CD14-positive monocyte (primary cell): ENCODE measurements around the gene ZBTB32. TPM values are rescaled to one million over a fixed set of nuclear protein-coding genes. Genes with fewer than 3 reads are reported as not detected.

ENCODE experiments used
- DNase-seq, 3 donors: peaks; one replicate each; pipeline ENCODE4 v3.0.0-alpha.2; 2011 to 2022
- H2AFZ ChIP-seq: 2 replicates; pipeline ENCODE4 v1.6.0; 2012; ENCODE audit warnings: mild to moderate bottlenecking, low read depth, low read length, inconsistent platforms; ENCODE audit not compliant: insufficient read depth, poor library complexity, severe bottlenecking
- H3K27ac ChIP-seq, 2 donors: 1 replicate in 1 of 2; 2 replicates in 1 of 2; pipeline ENCODE4 v1.5.1; 2012 to 2013; ENCODE audit warnings: low read length in 2 of 2, control low read depth in 1 of 2, inconsistent platforms in 1 of 2, low read depth in 1 of 2, mild to moderate bottlenecking in 1 of 2
- H3K27me3 ChIP-seq, 2 donors: one replicate each; pipeline versions ENCODE4 v1.6.0 to v1.6.1; 2011 to 2013; ENCODE audit warnings: low read length in 2 of 2; ENCODE audit not compliant: control insufficient read depth in 2 of 2, insufficient read depth in 2 of 2
- H3K36me3 ChIP-seq, 2 donors: replicated peaks in 1 of 2; 1 replicate in 1 of 2; 2 replicates in 1 of 2; pipeline versions ENCODE4 v1.5.1 to v1.6.1; 2012 to 2013; ENCODE audit warnings: low read length in 2 of 2, control low read depth in 1 of 2, inconsistent platforms in 1 of 2, mild to moderate bottlenecking in 1 of 2; ENCODE audit not compliant: insufficient read depth in 2 of 2, control insufficient read depth in 1 of 2
- H3K4me1 ChIP-seq, 2 donors: 1 replicate in 1 of 2; 2 replicates in 1 of 2; pipeline versions ENCODE4 v1.5.1 to v1.6.1; 2012 to 2013; ENCODE audit warnings: low read length in 2 of 2, control low read depth in 1 of 2, inconsistent platforms in 1 of 2, mild to moderate bottlenecking in 1 of 2, moderate library complexity in 1 of 2; ENCODE audit not compliant: insufficient read depth in 2 of 2, control insufficient read depth in 1 of 2
- H3K4me2 ChIP-seq: replicated peaks from 2 replicates; pipeline ENCODE3; 2012; ENCODE audit warnings: low read length, moderate library complexity, mild to moderate bottlenecking; ENCODE audit not compliant: poor library complexity, severe bottlenecking; ENCODE audit errors: extremely low read depth
- H3K4me3 ChIP-seq, 3 experiments: fragments of 200-600 bp in 1 of 3; sonication (generic) in 1 of 3; replicated peaks in 1 of 3; 1 replicate in 2 of 3; 2 replicates in 1 of 3; pipeline ENCODE4 v1.5.1; 2011 to 2013; ENCODE audit warnings: low read length in 3 of 3, mild to moderate bottlenecking in 3 of 3, control low read depth in 2 of 3, low read depth in 2 of 3, inconsistent platforms in 1 of 3, moderate library complexity in 1 of 3
- H3K79me2 ChIP-seq: 2 replicates; pipeline ENCODE4 v1.6.0; 2012; ENCODE audit warnings: mild to moderate bottlenecking, control low read depth, inconsistent platforms, low read length, moderate library complexity; ENCODE audit not compliant: insufficient read depth
- H3K9ac ChIP-seq: 2 replicates; pipeline ENCODE4 v1.6.0; 2017; ENCODE audit warnings: low read length, mild to moderate bottlenecking; ENCODE audit not compliant: insufficient read depth, poor library complexity, severe bottlenecking
- H3K9me3 ChIP-seq, 2 donors: replicated peaks in 1 of 2; 1 replicate in 1 of 2; 2 replicates in 1 of 2; pipeline versions ENCODE4 v1.5.1 to v1.6.1; 2012 to 2013; ENCODE audit warnings: low read length in 2 of 2, control low read depth in 1 of 2; ENCODE audit not compliant: control insufficient read depth in 1 of 2, insufficient read depth in 1 of 2
- H4K20me1 ChIP-seq: 2 replicates; pipeline ENCODE4 v1.6.0; 2012; ENCODE audit warnings: mild to moderate bottlenecking, low read length, control low read depth, moderate library complexity; ENCODE audit not compliant: insufficient read depth
- H3K27ac Mint-ChIP-seq, 7 donors: one replicate each; pipeline ENCODE4 v1.8.0; 2020; ENCODE audit warnings: mild to moderate bottlenecking in 7 of 7, mixed read lengths in 7 of 7, moderate library complexity in 6 of 7, inconsistent platforms in 2 of 7
- H3K27me3 Mint-ChIP-seq, 3 donors: one replicate each; pipeline ENCODE4 v1.8.0; 2021 to 2022; ENCODE audit warnings: low read depth in 3 of 3, mild to moderate bottlenecking in 3 of 3, mixed read lengths in 3 of 3, moderate library complexity in 3 of 3, inconsistent platforms in 1 of 3
- H3K36me3 Mint-ChIP-seq, 2 donors: one replicate each; pipeline ENCODE4 v1.8.0; 2020; ENCODE audit warnings: mixed read lengths in 2 of 2, inconsistent platforms in 1 of 2, mild to moderate bottlenecking in 1 of 2
- H3K4me1 Mint-ChIP-seq: one replicate; pipeline ENCODE4 v1.8.0; 2020; ENCODE audit warnings: mild to moderate bottlenecking, mixed read lengths
- H3K4me3 Mint-ChIP-seq, 2 donors: one replicate each; pipeline ENCODE4 v1.8.0; 2020; ENCODE audit warnings: mild to moderate bottlenecking in 2 of 2, mixed read lengths in 2 of 2, moderate library complexity in 1 of 2
- H3K9me3 Mint-ChIP-seq, 7 donors: one replicate each; pipeline ENCODE4 v1.8.0; 2020 to 2022; ENCODE audit warnings: mixed read lengths in 7 of 7, mild to moderate bottlenecking in 6 of 7, moderate library complexity in 6 of 7, inconsistent platforms in 2 of 7
- WGBS: methylation state at CpG from one replicate; pipeline ENCODE4 v1.1.5; 2013; ENCODE audit warnings: missing lambda C conversion rate; ENCODE audit not compliant: insufficient coverage; 5-methylcytosine and 5-hydroxymethylcytosine counted together
- intact Hi-C, 2 donors: fragments of 100-400 bp; cut with micrococcal nuclease; formaldehyde crosslinking; loops; one replicate each; pipeline versions ENCODE4 v1.15.0 to v1.15.1; 2023
- polyA plus RNA-seq, 3 donors: library from polyadenylated mRNA; depleted of rRNA in 1 of 3; unstranded in 2 of 3; stranded (reverse) in 1 of 3; fragments of 300-500 nt in 2 of 3; fragments of >200 nt in 1 of 3; fragmentation: Illumina TruSeq in 2 of 3; gene quantifications; 1 replicate in 2 of 3; 2 replicates in 1 of 3; pipeline ENCODE4 v1.2.3, GENCODE V29; 2012 to 2021
- TF ChIP-seq, protein P1 (sequence below): fragments of 200-600 bp; IDR thresholded peaks from one replicate; pipeline ENCODE4 v1.8.0; 2022; ENCODE audit warnings: antibody characterized with exemption, mild to moderate bottlenecking

Gene ZBTB32
- polyA plus RNA-seq, 3 donors, result 0.05 TPM; not detected in 2

DNA sequence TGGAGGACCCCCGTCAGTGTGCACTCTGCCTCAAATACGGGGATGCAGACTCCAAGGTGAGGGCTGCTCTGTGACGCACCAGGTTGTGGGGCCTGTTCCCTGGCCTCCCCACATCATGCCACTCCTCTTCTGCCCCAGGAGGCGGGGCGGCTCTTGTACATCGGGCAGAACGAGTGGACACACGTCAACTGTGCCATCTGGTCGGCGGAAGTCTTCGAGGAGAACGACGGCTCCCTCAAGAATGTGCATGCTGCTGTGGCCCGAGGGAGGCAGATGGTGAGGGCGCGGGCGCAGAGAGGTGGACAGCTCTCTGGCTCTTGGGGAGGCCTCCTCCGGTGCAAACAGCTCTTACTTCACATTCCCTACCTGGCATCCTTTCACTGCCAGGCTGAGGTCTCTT, 24.7 kb downstream of the ZBTB32 start:
- Histone ChIP-seq H2AFZ (no peak overlapping the region), H4K20me1 (peaks cover 53% of the 10 kb centered on the region), H3K79me2 (no peaks in the 10 kb centered on the region), H3K9me3 (no peaks in the 10 kb centered on the region), H3K4me2 (no peak overlapping the region), H3K36me3 (peaks cover 96 to 100% of the 10 kb centered on the region in 2 donors), H3K27ac (no peak overlapping the region), H3K27me3 (no peaks in the 10 kb centered on the region), H3K9ac (no peak overlapping the region), H3K4me3 (no peak overlapping the region), H3K4me1 (no peaks in the 10 kb centered on the region)
- H3K27ac Mint-ChIP-seq, result no peak overlapping the region
- peaks cover 81 to 97% of the 10 kb centered on the region in 2 donors for H3K36me3 Mint-ChIP-seq
- WGBS, result 98% methylated on average over 15 of the region's 18 CpGs
- TF ChIP-seq, protein P1, sequence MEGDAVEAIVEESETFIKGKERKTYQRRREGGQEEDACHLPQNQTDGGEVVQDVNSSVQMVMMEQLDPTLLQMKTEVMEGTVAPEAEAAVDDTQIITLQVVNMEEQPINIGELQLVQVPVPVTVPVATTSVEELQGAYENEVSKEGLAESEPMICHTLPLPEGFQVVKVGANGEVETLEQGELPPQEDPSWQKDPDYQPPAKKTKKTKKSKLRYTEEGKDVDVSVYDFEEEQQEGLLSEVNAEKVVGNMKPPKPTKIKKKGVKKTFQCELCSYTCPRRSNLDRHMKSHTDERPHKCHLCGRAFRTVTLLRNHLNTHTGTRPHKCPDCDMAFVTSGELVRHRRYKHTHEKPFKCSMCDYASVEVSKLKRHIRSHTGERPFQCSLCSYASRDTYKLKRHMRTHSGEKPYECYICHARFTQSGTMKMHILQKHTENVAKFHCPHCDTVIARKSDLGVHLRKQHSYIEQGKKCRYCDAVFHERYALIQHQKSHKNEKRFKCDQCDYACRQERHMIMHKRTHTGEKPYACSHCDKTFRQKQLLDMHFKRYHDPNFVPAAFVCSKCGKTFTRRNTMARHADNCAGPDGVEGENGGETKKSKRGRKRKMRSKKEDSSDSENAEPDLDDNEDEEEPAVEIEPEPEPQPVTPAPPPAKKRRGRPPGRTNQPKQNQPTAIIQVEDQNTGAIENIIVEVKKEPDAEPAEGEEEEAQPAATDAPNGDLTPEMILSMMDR, result no peak
- DNase-seq, result no peak
- H3K4me1 Mint-ChIP-seq, result no peaks in the 10 kb centered on the region
- H3K4me3 Mint-ChIP-seq, result no peak overlapping the region
- H3K27me3 Mint-ChIP-seq, result peaks cover 0 to 3% (median 2%) of the 10 kb centered on the region in 3 donors
- intact Hi-C loops, result no loop called here
- H3K9me3 Mint-ChIP-seq, result no peaks in the 10 kb centered on the region

DNA sequence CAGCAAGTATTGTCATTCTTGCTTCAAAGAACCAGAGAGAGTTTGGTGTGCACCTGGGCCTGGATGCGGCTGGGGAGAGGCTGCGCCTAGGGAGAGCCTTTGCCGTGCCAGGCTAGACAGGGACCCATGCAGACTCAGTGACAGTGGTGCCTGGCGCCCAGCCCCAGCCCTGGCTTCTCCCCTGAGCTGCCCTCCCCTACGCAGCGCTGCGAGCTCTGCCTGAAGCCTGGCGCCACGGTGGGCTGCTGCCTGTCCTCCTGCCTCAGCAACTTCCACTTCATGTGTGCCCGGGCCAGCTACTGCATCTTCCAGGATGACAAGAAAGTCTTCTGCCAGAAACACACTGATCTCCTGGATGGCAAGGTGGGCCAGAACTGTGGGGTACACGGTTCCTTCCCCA, 25.4 kb downstream of the ZBTB32 start:
- peaks cover 96 to 100% of the 10 kb centered on the region in 2 donors for H3K36me3 ChIP-seq
- peaks cover 60% of the 10 kb centered on the region for H4K20me1 ChIP-seq
- Mint-ChIP-seq H3K36me3 (peaks cover 81 to 97% of the 10 kb centered on the region in 2 donors), H3K27me3 (peaks cover 0 to 3% (median 2%) of the 10 kb centered on the region in 3 donors), H3K9me3 (no peaks in the 10 kb centered on the region), H3K27ac (peak overlapping the region in 1 of 7 donors; percentile 60), H3K4me3 (no peak overlapping the region), H3K4me1 (no peaks in the 10 kb centered on the region)
- H3K9ac ChIP-seq, result no peak overlapping the region
- H3K4me1 ChIP-seq, result no peaks in the 10 kb centered on the region
- intact Hi-C loops, result no loop called here
- H3K79me2 ChIP-seq, result no peaks in the 10 kb centered on the region
- no peak overlapping the region for H3K27ac ChIP-seq
- no peaks in the 10 kb centered on the region for H3K27me3 ChIP-seq
- TF ChIP-seq, protein P1, result no peak
- H3K9me3 ChIP-seq, result no peaks in the 10 kb centered on the region
- H2AFZ ChIP-seq, result no peak overlapping the region
- no peak overlapping the region for H3K4me3 ChIP-seq
- no peak overlapping the region for H3K4me2 ChIP-seq
- 88% methylated on average over 11 of the region's 11 CpGs for WGBS
- no peak for DNase-seq
